ENCODE data around the gene GLIS1. TPM values are rescaled to one million over a fixed set of nuclear protein-coding genes. Genes with fewer than 3 reads are reported as not detected.

The GLIS1 gene
- total and polyA plus RNA-seq, 2 experiments from 2014 or later = 0.77 to 0.95 TPM

GRCh38 chr1:53687426-53687825 is 51.5 kb downstream of the GLIS1 start:
- Histone ChIP-seq H3K4me1 (ENCODE audit: low read depth) (no peaks in the 10 kb centered on the region), H3K27ac (no peak overlapping the region), H3K36me3 (no peaks in the 10 kb centered on the region), H3K9me3 (ENCODE audit: low read depth) (no peaks in the 10 kb centered on the region), H3K27me3 (no peaks in the 10 kb centered on the region), H3K4me3 (no peak overlapping the region)
- DNase-seq (ENCODE audit: low read depth in 1 of 2, low spot score in 1 of 2) = no peak
- TF ChIP-seq, protein P1, sequence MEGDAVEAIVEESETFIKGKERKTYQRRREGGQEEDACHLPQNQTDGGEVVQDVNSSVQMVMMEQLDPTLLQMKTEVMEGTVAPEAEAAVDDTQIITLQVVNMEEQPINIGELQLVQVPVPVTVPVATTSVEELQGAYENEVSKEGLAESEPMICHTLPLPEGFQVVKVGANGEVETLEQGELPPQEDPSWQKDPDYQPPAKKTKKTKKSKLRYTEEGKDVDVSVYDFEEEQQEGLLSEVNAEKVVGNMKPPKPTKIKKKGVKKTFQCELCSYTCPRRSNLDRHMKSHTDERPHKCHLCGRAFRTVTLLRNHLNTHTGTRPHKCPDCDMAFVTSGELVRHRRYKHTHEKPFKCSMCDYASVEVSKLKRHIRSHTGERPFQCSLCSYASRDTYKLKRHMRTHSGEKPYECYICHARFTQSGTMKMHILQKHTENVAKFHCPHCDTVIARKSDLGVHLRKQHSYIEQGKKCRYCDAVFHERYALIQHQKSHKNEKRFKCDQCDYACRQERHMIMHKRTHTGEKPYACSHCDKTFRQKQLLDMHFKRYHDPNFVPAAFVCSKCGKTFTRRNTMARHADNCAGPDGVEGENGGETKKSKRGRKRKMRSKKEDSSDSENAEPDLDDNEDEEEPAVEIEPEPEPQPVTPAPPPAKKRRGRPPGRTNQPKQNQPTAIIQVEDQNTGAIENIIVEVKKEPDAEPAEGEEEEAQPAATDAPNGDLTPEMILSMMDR (IDR thresholded peaks at IDR 0.05; ENCODE audit: low read depth, low read length) = no peak

GRCh38 chr1:53686965-53687267 is 52.0 kb downstream of the GLIS1 start:
- H3K4me1 ChIP-seq (ENCODE audit: low read depth) = no peaks in the 10 kb centered on the region
- no peaks in the 10 kb centered on the region for H3K36me3 ChIP-seq
- TF ChIP-seq, protein P1 (IDR thresholded peaks at IDR 0.05; ENCODE audit: low read depth, low read length) = no peak
- no peaks in the 10 kb centered on the region for H3K9me3 ChIP-seq (ENCODE audit: low read depth)
- H3K27me3 ChIP-seq = peaks cover under 1% of the 10 kb centered on the region
- H3K4me3 ChIP-seq = no peak overlapping the region
- DNase-seq (ENCODE audit: low read depth in 1 of 2, low spot score in 1 of 2) = no peak
- H3K27ac ChIP-seq = no peak overlapping the region

DNA sequence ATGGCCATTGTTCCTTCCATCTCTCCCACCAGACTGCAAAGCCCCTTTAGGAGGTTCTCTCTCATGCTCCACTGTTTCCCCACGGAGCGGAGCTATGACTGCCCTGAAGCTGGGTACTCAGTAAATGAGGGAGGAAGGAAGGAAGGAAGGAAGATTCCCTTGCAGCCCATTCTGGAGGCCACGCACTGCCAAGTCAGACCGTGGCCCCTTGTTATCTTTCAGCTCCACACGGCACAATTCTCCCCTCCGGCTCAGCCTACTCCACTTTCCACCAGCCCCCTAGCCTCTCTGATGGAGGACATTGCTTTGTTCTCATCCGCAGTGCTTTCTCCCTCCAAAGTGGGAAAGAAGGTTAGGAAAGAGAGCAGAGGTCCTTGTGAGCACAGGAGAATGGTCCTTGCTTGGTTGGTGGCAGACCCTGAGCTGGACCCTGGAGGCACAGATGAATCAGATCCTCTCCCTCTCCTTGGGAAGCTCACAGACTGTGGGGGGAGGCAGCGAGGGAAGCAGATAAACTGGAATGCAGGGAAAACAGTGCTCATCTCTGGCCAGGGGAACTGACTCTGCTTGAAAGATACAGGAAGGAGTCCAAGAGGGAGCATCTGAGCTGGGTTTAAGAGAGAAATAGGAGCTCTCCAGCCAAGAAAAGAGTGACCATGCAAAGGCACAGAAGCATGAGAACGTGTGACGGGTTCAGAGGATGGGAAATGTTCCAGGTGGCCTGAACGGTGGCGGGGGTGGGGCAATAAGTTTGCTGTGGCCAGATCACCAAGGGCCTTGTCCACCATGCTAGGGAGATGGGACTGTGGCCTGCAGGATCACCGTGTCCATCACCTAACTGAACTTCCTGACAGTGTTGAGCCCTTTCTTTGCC is 52.6 kb downstream of the GLIS1 start:
- TF ChIP-seq, protein P1 (IDR thresholded peaks at IDR 0.05; ENCODE audit: low read depth, low read length) = no peak
- Histone ChIP-seq H3K36me3 (no peaks in the 10 kb centered on the region), H3K4me1 (ENCODE audit: low read depth) (no peaks in the 10 kb centered on the region), H3K27me3 (peaks cover 3% of the 10 kb centered on the region), H3K9me3 (ENCODE audit: low read depth) (no peaks in the 10 kb centered on the region), H3K4me3 (no peak overlapping the region), H3K27ac (no peak overlapping the region)
- DNase-seq (ENCODE audit: low read depth in 1 of 2, low spot score in 1 of 2) = peak in 1 of 2 donors; percentile 10

- Histone ChIP-seq H3K36me3 (no peaks in the 10 kb centered on the region), H3K9me3 (ENCODE audit: low read depth) (no peaks in the 10 kb centered on the region), H3K27me3 (peaks cover 3% of the 10 kb centered on the region), H3K27ac (no peak overlapping the region), H3K4me1 (ENCODE audit: low read depth) (no peaks in the 10 kb centered on the region), H3K4me3 (no peak overlapping the region)
- peak in 1 of 2 donors; percentile 22 for DNase-seq (ENCODE audit: low read depth in 1 of 2, low spot score in 1 of 2)
- TF ChIP-seq, protein P1 (IDR thresholded peaks at IDR 0.05; ENCODE audit: low read depth, low read length) = no peak
Observed at GRCh38 chr1:53685272-53686051, 53.5 kb downstream of the GLIS1 start.

DNA sequence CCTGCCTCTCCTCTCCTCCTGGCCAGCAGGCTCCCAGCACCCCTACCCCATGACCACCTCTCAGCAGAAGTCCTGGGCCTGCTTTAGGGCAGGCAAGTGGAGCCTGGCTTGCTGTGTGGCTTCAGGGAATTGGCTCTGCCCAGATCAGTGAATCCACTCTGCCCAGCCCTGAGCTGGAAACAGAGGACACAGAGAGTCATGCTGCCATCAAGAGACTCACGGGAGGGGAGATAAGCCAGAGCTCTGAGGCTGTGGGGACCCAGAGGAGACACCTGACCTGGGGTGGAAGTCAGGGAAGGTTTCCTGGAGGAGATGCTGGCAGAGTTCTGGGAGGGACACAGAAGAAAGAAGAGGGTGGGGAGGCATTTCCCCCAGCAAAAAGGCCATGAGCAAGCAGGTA is 54.2 kb downstream of the GLIS1 start:
- Histone ChIP-seq H3K4me3 (no peak overlapping the region), H3K9me3 (ENCODE audit: low read depth) (no peaks in the 10 kb centered on the region), H3K36me3 (no peaks in the 10 kb centered on the region), H3K4me1 (ENCODE audit: low read depth) (no peaks in the 10 kb centered on the region), H3K27ac (no peak overlapping the region), H3K27me3 (peaks cover 3% of the 10 kb centered on the region)
- TF ChIP-seq, protein P1 (IDR thresholded peaks at IDR 0.05; ENCODE audit: low read depth, low read length) = no peak
- no peak for DNase-seq (ENCODE audit: low read depth in 1 of 2, low spot score in 1 of 2)

Data from cardiac muscle cell (in vitro differentiated cells and primary cell).